ENCODE data around the gene RNF186.

DNA sequence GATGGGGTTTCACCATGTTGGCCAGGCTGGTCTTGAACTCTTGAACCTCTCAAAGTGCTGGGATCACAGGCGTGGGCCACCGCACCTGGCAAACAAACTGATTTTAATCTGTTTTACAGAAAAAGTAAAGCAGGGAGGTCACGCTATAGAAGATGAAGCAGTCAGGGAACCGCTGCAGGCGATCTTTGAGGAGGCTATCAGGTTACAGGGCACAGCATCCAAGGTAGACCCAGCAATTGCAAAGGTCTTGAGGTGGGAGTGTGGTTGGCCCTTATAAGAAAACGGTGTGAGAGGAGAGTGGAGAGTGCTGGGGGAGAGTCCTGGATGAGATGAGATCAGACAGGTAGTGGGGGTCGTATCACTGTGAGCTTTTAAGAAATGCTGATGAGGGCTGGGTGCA, 12.8 kb downstream of the RNF186 start:
- no peak for TF ChIP-seq POLR2A (IDR thresholded peaks at IDR 0.05)
- TF ChIP-seq POLR2AphosphoS5 (IDR thresholded peaks at IDR 0.05), result no peak
- no peak for TF ChIP-seq CTCF (IDR thresholded peaks at IDR 0.05)
- no peak for TF ChIP-seq EP300 (IDR thresholded peaks at IDR 0.05)

All from suprapubic skin (tissue), 4 donors.